ENCODE measurements around the gene CCL17. TPM values are rescaled to one million over a fixed set of nuclear protein-coding genes. Genes with fewer than 3 reads are reported as not detected.
"Not testable (repeated sequence)": the region's sequence is repeated elsewhere in the genome, so short reads cannot be mapped to it uniquely, and the experiment has no call there.

CCL17 gene
- total RNA-seq, 1 experiment from 2014 or later: not detected

DNA sequence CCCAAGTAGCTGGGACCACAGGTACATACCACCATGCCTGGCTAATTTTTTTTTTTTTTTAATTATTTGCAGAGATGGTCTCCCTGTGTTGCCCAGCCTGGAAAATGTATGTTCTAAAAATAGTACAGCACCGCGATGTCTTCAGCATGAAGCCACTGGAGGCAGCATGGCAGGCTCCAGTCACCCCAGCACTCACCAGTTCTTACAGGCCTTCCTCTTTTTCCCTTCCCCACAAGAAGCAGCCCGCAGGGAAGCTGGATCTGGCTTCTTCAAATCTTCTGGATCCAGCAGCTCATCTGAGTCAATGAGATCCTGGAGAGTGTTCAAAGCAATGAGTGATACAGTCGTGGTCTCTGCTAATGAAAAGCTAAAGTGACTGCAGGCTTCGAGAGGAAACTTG lies 26.4 kb downstream of the CCL17 start:
- DNase-seq (ENCODE audit: low read depth): no peak

DNA sequence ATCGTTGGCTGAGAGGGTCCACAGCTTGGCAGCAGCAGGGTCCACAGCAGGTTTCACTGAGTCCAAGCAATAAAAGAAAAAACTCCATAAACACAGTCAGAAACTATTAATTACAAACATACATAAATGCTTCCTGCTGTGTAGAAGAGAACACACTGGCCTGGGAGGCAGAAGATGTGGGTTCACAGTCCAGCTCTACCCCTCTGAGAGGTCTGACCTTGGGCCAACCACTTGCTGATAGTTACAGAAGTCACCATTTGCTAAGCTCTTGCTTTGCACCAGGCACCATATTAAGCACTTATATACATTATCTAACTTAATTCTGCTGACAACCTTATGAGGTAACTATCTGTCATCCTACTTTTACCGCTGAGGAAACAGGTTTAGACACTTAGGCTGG lies 27.9 kb downstream of the CCL17 start:
- DNase-seq (ENCODE audit: low read depth): no peak

DNA sequence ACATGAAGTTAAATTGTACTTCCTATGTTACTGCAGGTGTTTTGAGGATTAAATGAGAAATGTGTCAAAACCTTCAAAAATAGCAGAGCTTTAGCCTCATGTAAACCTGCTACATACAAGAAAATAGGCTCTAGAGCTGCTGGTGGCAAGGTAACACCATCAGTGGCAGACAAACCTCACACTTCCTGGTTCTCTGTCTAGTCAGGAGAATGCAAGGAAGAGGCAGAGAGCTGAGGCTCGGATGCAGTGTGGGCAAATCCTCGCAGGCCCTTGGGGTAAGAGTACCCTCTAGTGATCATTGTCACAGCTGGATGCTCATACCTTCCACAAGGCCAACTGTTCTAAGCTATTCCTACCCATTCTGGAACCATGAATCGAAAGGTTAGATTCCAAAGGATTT lies 28.4 kb downstream of the CCL17 start:
- no peak for DNase-seq (ENCODE audit: low read depth)

DNA sequence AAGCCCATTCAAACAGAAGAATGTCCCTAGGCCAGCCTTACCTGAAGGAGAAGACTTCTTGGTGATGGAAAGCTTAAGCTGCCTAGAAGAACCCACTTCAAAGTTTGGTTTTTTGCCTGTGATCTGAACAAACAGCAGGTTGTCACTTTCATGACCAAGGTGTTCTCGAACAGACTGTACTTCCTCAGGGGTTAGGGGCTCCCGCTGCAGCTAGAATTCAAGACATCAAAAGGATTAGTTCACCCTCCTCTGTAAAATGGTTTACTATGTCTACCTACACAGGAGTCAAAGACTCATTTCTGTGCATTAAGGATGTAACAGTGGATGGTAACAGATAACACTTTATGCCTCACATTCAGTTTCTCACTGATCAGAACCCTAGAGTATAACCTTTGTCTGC lies 29.4 kb downstream of the CCL17 start:
- no peak for DNase-seq (ENCODE audit: low read depth)

DNA sequence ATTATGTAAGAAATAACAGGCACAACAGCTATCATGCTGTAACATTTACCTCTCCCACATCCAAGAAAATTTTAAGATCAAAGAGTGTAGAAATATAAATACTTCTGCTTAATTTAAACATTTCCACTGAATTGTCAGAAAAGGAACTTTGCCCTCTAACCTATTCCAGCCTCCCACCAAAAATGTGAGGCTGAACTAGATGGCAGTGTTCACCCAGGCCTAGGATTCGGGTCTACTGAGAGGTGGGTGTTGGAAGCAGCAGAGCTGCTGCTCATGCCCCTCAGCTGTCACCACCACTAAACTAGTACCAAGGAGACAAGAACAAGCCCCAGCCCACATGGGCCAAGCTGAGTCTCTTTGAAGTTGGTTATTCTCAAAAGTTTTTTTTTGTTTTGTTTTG lies 31.3 kb downstream of the CCL17 start:
- no peak for DNase-seq (ENCODE audit: low read depth)

DNA sequence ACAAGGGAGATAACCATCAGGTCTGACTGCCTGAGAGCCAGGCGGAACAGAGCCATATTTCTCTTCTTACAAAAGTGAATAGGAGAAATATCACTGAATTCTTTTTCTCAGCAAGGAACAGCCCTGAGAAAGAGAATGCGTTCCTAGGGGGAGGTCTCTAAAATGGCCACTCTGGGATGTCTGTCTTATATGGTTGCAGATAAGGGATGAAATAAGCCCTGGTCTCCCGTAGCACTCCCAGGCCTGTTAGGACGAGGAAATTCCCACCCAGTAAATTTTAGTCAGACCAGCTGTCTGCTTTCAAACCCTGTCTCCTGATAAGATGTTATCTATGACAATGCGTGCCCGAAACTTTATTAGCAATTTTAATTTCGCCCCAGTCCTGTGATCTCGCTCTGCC lies 35.4 kb downstream of the CCL17 start:
- DNase-seq (ENCODE audit: low read depth): not testable (repeated sequence)

DNA sequence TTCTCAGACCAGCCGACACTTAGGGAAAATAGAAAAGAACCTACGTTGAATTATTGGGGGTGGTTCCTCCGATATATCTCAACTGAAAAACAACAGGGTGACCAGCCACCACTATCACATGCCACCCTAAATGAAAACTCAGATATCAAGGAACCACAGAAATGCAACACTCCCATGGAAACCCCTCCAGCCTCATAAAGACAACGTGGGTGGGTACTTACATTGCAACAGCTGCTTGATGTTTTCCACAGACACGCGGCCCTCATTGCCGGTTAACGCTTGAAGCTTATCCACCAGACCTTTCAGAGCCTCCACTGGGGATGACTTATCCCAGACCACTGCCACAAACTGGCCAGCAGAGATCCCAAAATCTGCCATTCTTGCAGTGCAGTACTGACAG lies 36.0 kb downstream of the CCL17 start:
- DNase-seq (ENCODE audit: low read depth): not testable (repeated sequence)

DNA sequence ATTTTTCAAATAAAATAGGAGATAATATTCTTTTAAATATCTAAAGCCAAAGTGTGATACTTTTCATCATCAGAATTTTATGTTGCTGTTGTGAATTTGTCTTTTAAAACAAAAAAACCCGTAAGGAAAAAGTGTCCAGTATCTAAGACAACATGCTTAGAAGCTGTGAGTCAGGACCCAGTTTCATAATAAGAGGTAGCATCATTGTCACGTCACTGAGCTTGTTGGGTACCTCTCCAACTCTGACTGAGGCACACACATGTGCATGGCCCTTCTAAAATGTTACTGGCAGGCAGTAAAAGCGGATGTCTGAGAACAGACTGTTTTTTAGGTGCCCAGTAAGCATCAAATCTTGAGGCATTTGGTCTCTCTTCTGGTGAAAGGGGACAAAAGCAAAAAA lies 40.1 kb downstream of the CCL17 start:
- no peak for DNase-seq (ENCODE audit: low read depth)

DNA sequence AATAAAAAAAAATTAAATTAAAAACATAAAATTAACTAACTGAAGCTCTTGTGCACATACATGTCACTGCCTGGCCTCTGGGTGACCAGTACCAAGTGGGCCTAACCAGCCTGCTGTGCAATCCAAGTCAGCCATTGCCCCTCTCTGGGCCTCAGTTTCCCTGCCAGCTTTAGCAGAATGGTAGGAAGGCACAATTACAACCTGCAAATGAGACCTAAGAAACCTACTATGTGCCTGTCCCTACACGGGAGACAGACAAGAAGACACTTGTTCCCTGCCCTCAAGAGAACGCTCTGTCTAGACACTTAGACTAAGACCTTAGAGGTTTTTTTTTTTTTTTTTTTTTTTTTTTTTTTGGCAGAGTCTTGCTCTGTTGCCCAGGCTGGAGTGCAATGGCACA lies 40.9 kb downstream of the CCL17 start:
- DNase-seq (ENCODE audit: low read depth): no peak

DNA sequence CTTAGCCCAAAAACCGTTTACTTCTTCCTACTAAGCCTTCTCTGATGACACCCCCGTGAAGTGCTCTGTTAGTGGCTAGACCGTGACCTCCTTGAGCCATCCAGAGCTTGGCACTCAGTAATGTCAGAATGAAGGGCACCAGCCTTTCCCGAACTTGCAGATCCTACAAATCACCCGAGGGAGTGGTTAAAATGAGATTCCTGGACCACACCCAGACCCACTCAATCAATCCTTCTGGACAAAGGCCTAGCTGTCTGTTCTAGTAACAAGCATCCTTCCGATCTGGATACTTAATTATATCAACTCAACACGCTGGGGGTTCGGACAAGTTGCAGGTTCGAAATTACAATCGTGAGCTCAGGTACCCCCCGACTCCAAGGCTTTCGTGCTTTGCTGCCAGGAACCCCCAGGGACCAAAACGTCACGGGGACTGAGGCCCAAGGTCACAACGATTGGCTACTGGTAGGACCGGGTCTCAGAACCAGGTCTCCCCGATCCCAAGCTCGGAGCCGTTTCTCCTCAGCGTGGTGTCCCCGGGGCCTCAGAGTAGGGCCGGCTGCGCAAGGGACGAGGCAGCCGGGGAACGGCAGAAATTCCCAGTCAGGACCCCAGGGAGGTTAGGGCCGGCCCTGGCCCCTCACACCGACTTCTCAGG lies 42.1 kb downstream of the CCL17 start:
- peak; percentile 26 for DNase-seq (ENCODE audit: low read depth)

DNA sequence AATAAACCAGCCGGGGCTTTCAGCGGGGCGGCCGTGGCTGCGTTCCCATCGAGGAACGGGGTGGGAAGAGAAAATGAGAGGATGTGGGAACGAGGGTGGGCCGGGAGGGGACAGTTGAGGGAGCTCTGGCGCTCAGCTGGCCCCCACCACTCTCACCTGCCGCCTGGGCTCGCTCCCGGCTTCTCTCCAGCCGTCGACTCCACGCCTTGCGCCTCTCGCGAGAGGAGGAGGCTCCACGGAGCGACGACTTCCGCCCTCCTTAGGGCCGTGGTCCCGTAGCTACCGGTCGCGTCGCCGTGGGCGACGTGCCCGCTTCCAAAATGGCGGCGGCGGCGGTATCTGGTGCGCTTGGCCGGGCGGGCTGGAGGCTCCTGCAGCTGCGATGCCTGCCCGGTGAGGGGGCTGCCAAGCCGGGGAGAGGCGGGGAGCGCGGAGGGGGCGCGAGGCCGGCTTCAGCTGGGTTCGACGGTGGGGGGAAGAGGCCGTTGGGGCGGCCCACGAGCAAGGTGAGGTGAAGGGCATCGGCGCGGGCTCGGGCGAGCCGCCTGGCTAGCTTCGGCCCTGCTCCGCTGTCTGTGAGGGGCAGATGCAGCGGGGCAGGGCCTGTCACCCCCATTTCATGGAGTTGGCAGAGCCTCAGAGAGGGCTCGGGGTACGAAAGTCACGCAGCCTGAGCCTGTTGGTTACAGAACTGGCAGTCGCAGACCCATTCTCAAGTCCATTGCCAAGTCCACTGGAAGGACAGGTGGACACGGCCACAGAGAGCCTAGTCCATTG lies 42.8 kb downstream of the CCL17 start, which contains the start of the genes CIAPIN1 and COQ9:
Gene CIAPIN1 (minus strand): TSS at position 200 of the 777 bp plus-strand sequence. CDS start 6,457 bp downstream, outside the sequence.
Gene COQ9 (plus strand): TSS at position 294 of the 777 bp plus-strand sequence. CDS start 27 bp downstream, at position 321.
- peak; percentile 90 for DNase-seq (ENCODE audit: low read depth)

DNA sequence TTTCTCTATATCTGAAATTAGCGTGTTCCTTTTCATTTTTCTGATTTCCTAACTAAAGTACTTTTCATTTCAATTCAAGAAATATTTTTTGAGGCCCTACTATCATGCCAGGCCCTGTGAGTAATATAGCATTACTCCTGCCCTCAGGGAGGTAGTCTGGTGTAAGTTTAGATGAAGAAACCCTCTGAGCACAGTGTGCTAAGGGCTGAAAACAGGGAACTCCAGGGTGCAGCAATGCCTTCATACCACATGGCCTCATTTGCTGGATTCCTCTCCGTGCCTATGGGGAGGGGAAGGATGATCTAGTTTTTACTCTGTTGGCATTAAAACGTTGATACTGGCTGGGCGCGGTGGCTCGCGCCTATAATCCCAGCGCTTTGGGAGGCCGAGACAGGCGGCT lies 47.5 kb downstream of the CCL17 start:
- DNase-seq (ENCODE audit: low read depth): no peak

DNA sequence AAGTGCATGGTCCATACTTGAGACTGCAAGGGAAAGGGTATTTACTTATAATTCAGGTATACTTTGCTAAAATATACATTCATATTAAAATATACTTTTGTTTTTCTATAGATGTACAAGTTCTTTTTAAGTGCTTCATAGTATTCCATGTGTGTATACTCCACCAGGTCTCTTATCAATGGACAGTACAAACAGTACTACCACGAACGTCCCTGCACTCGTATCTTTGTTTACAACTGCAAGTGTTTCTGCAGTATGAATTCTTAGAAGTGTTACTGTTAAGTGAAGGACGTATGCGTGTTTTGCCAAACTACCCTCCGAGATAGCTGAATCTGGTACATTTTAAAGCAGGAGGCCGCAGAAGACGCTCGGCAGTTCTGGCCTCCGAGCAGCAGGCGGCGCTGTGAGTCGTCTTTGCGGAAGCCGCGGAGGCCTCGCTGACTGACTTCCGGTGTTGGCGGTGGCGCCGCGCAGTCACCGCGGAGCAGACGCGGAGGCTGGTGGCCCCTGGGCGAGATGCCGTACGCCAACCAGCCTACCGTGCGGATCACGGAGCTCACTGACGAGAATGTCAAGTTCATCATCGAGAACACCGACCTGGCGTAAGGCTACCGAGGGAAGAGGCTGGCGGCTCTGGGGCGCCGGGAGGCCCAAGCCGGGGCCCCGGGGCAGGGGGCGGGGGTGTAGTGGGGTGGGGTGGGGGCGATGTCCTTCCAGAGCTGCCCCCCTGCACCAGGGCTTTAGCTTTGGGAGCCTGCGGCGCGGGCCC lies 57.8 kb downstream of the CCL17 start, which contains the start of gene POLR2C:
Gene POLR2C (plus strand): TSS at position 471 of the 769 bp plus-strand sequence. CDS start 46 bp downstream, at position 517.
- DNase-seq (ENCODE audit: low read depth): peak; percentile 79

DNA sequence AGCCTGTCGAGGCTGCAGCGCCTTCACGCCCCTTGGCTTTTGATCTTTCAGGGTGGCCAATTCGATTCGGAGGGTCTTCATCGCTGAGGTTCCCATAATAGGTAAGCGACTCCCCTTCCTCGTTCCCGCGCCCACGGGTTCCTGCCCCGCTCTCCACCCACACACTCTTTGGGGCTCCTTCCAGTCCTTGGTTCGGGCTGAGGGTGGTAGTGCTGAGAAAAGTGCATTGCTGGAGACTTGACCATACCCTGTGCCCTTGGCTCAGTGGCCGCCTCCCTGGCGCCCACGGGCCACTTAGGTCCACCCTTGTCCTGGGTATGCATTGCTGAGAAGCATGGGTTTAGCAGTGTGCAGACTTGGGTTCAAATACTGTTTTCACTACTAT lies 58.4 kb downstream of the CCL17 start:
- no peak for DNase-seq (ENCODE audit: low read depth)

DNA sequence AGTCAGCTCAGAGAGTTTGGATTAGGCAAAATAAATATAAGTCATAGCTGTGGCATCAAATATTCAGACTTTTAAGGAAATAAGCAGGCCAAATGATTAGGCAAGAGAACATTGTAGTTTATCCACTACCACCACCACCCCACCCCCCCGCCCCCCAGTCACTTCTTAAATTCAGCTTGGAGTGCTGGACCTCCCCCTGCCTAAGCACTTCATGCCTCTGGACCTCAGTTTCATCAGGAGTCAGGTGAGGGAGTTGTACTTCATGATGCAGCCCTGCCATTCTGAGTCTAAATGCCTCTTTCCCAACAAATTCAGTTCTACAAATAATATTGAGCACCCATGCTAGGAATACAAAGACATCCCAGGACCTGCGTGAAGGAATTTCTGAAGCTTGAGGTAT lies 60.0 kb downstream of the CCL17 start:
- no peak for DNase-seq (ENCODE audit: low read depth)

Other genes with a start within 250 kb of the CCL17 start
- gene PSME3IP1, start 218.7 kb upstream of the CCL17 start, total RNA-seq (2014; rRNA removed; shearing (Covaris generic)): 89.3 and 102 TPM in 2 replicates
- 28.1 and 36.6 TPM in 2 replicates for gene RSPRY1, start 218.4 kb upstream of the CCL17 start, total RNA-seq (2014; rRNA removed; shearing (Covaris generic))
- gene ARL2BP, start 159.5 kb upstream of the CCL17 start, total RNA-seq (2014; rRNA removed; shearing (Covaris generic)): 55.3 and 70.5 TPM in 2 replicates
- 0.20 and 1.3 TPM in 2 replicates for gene PLLP, start 120.1 kb upstream of the CCL17 start, total RNA-seq (2014; rRNA removed; shearing (Covaris generic))
- not detected in 2 replicates for gene CCL22, start 46.0 kb upstream of the CCL17 start, total RNA-seq (2014; rRNA removed; shearing (Covaris generic))
- 0.03 and 0.07 TPM in 2 replicates for gene CX3CL1, start 32.3 kb upstream of the CCL17 start, total RNA-seq (2014; rRNA removed; shearing (Covaris generic))
- gene CIAPIN1, start 42.6 kb downstream of the CCL17 start, total RNA-seq (2014; rRNA removed; shearing (Covaris generic)): 95.3 and 103 TPM in 2 replicates
- gene COQ9, start 42.7 kb downstream of the CCL17 start, total RNA-seq (2014; rRNA removed; shearing (Covaris generic)): 82.4 and 89.4 TPM in 2 replicates
- 199 and 233 TPM in 2 replicates for gene POLR2C, start 57.9 kb downstream of the CCL17 start, total RNA-seq (2014; rRNA removed; shearing (Covaris generic))
- gene DOK4, start 81.7 kb downstream of the CCL17 start, total RNA-seq (2014; rRNA removed; shearing (Covaris generic)): 5.0 and 7.3 TPM in 2 replicates
- gene CCDC102A, start 131.8 kb downstream of the CCL17 start, total RNA-seq (2014; rRNA removed; shearing (Covaris generic)): 10.4 and 13.7 TPM in 2 replicates
- not detected in 2 replicates for gene ADGRG5, start 137.9 kb downstream of the CCL17 start, total RNA-seq (2014; rRNA removed; shearing (Covaris generic))
- 11.5 and 18.9 TPM in 2 replicates for gene ADGRG1, start 223.9 kb downstream of the CCL17 start, total RNA-seq (2014; rRNA removed; shearing (Covaris generic))

Measured in HT1080 (cell line).